NCI-H128 (cell line): Measurements from ENCODE around the gene HIC1.

Source experiments
- DNase-seq: peaks from one replicate; lab custom pipeline; 2025; ENCODE audit not compliant: unreplicated experiment; lab: John Stamatoyannopoulos, UW

The HIC1 gene

DNA sequence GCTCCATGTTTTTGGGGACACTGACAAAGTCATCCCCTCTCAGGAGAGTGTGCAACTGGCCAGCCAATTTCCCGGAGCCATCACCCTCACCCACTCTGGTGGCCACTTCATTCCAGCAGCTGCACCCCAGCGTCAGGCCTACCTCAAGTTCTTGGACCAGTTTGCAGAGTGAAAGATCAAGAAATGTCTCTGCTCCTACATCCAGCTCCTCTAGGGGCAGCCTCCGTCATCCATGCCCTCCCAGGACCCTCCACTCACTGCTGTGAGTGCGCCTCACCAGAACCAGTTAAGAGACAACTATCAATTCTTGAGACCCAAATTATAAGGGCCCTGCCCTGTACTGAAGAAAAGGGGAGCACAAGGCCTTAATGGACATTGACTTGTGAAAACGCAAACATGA is 12.0 kb upstream of the HIC1 start:
- DNase-seq, result no peak

DNA sequence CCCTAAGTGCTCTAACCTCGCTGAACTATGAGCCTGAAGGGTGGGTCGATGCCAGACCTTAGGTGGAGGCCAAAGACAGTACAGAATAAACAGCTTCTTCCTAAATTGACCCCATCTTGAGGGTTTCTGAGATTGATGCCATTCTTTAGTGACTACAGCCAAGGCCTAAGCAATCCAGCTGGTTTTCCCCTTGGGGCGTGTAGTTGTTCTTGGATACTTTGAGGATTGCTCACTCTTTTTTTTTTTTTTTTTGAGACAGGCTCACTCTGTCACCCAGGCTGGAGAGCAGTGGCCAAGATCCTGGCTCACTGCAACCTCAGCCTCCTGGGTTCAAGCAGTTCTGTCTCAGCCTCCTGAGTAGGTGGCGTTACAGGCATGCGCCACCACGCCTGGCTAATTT is 11.1 kb upstream of the HIC1 start:
- DNase-seq, result no peak

DNA sequence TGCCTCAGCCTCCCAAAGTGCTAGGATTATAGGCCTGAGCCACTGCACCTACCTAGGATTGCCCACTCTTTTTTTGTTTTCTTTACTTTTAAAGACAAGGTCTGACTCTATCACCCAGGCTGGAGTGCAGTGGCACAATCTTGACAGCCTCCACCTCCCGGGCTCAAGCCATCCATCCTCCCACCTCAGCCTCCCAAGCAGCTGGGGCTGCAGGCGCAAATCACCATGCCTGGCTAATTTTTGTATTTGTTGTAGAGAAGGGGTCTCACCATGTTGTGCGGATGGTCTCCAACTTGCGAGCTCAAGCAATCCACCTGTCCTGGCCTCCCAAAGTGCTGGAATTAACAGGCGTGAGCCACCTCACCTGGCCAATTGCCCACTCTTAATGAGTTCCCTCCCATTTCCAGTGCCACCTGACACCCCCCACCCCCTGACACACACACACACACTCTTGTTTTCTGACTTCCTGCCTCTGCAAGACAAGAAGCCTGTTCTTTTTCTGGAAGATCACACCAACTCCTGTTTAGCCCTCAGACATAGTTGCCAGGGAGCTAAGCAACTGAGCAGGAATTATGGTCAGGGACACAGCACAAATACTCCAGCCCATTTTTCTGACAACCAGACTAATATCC is 10.5 kb upstream of the HIC1 start:
- DNase-seq, result no peak

DNA sequence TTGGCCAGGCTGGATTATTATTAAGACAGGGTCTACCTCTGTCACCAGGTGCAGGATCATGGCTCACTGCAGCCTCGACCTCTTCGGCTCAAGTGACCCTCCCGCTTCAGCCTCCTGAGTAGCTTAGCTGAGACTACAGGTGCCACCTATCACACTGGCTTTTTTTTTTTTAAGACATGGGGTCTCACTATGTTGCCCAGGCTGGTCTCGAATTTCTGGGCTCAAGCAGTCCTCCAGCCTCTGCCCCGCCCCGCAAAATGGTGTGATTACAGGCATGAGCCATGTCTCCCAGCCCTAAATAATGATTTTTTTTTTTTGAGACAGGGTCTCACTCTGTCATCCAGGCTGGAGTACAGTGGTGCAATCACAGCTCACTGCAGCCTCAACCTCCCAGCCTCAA is 7.3 kb upstream of the HIC1 start:
- no peak for DNase-seq

DNA sequence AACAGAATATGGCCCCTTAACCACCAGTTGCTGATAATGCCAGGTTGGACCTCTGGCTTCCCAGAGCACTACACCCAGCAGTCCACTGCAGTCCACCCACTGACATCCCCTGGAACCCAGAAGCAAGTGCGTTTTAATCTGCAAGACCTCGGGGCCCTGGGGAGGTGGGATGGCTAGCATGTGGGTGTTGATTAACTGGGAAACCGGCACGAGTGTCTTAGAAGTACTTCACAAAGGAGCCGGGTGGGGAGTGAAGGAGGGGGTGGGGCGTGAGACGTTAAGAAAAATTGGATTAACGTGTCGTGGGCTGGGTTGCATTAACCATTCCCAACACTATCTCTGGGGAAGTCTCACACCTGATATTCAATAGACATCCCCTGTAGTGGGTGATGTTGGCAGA is 6.1 kb upstream of the HIC1 start:
- no peak for DNase-seq

DNA sequence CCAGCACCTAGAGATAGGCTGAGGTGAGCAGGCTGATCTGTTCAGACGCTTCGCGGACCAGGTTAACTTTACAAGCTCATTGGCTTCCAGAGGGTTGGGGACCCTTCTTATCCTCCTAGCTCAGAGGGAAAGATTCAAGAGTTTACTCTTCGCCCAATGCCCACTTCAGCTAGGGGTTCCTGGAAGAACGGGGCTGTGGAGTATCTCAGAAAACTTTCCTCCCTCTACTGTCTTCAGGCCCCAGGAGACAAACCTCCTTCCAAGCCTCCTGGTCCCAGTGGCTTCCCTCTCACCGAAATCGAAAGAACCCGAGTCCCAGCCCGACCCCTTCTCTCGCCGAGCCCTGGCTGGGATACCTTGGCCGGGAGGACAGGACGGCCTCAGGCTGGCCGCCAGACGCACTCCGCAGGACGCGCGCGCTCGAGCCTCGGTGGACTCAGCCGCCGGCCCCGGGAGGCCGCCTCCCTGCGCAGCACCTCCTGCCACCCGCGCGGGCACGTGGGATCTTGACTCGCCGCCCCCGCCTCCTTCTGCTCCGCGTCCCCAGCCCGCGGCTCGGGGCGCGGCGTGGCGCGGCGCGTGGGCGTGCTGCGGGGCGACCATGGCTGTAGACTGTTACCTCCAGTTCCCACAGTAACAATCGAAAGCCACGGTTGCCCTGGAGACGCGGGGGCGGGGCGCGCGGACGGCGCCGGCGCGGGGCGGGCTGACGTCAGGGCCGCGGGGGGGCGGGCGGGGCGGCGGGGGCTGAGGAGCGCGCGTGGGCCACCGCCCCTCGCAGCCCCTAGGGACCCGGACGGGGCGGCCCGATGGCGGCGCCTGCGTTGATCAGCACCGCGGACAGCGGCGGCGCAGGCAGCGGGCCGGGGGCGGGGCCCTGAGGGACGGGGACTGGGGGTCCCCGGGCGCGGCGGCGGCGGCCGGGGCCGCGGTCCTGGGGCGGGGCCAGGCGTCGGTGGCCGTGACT is 5.3 kb upstream of the HIC1 start:
- DNase-seq, result peak; percentile 26

DNA sequence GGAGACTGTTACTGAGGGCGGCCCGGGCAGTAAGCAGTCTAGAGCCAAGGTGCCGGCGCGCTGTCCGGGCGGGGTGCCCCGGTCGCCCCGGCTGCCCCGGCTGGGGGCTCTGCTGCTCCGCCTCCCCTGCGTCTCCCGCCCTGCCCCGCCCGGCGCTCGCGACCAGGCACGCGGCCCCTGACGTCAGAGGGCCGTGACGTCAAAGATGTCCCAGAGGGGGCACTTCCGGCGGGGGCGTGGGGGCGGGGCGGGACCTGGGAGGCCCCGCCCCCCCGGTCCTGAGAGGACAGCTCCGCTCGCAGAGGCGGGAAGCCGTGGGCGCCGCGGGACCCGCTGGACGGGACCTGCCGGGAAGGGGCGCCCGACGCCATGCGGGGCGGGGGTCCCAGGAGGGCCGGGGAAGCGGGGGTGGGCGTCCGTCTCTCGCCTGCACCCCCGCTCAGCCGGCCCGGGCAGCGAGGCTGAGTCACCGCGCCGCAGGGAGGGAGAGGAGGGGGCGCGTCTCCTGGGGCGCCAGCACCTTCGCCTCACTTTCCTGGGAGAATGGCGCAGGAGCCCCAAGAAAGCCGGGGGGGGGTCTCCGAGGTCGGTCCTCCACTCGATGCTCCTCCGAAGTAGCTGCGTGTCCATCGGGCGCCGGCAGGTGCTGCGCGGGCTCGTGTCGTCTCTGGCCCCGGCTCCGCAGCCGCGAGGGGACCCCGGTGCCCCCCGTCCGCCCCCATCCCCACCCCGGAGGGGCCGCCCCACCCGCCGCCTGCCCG is 4.4 kb upstream of the HIC1 start:
- peak; percentile 16 for DNase-seq

DNA sequence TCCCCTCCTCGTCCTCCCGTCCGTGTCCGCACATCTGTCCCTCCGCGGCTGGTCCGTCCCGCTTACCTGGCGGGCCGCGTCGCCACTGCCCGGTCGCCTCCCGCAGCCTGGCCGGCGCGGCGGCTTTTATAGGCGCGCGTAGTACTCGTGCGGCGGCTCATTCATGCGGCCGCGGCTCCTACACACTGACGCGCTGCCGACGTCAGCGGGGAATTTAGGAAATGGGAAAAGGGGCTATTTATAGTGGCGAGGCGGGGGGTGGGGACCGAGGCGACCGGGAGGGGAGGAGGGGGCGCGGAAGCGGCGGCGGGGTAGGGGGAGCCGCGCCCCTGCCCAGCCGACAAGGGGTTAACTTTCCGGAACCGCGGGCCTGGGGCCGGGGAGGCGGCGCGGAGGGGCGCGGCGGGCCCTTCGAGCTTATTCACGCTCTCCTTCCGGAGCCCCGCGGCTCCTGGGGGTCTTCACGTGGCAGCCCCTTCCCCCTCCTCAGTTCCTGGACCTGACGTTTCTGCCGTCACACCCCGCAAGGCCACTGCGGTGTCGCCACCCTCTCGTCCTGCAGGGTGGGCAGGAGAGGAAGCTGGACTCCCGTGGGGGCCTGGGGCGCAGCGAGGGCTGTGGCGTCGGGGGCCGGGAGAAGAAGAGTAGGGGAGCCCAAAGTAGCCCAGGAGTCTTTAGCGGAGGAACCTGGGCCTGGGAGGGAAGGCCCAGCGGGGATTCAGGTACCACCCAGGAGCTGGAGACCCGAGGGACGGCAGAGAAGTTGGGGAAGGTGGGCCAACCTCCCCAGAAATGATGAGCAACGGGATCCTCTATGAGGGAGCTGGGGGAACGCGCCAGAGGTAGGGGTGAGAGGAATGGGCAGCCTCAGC is 3.6 kb upstream of the HIC1 start:
- no peak for DNase-seq

DNA sequence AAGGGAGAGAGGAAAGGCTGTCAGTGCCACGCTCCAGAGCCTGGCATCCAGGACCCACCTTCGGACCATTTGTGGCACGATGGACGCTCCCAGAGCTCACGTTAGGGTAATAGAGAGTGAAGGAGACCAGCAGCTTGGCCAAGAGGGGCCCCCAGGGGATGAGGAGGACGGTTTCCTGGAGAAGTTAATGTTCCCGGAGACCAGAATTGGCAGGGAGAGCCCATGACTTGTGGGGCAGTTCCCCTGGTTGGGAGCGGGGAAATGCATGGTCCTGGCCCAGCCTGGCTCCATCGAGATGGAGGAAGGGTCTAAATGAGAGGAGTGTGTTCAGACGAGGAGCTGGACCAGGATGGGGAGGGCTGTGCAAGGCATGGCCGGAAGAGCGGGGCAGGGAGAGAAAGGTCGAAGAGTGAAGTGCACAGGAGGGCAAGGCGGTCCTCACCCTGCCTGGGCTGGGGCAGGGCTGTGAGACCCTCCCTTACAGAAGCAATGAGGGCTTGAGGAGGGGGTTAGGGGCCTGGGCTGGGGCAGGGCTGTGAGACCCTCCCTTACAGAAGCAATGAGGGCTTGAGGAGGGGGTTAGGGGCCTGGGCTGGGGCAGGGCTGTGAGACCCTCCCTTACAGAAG is 2.9 kb upstream of the HIC1 start:
- DNase-seq, result no peak

DNA sequence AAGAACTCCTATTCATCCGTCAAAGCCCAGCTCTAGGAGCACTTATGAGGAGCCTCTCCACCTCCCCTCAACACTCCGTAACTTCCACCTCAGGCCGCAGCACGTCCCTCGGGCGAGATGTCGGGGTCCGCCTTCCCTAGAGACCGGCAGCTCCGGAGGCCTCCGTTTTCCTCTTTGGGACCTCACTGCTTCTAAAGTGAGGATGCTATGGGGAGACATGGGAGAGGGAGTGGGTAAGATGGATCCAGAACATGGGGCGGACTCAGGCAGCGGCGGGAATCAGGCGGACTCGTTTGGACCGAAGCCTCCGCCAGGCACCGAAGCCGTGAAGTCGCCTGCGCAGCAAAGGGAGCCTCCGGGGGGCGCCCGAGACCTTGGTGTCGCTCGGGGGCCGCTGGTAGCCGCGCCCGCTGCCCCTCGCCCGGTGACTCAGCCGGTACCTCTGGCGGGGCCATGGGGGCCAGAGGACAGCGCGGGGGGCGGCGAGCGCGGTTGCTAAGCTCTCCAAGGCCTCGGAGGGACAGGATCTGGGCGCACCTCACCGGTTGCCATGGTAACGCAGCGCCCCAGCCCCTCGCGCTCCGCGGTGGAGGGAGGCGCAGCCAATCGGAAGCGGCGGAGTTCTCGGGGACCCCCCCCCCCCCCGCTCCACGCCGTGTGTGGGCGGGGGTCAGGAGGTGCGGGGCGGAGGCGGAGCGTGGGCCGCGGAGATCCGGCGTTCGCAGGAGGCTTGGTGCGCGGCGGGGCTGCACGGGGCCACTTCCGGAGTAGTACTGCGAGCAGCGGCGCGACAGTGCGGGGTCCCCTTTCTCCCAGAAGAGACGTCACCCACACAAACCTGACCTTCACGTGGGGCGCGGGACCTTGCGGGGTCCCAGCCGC is 1.3 kb upstream of the HIC1 start:
- peak; percentile 17 for DNase-seq

DNA sequence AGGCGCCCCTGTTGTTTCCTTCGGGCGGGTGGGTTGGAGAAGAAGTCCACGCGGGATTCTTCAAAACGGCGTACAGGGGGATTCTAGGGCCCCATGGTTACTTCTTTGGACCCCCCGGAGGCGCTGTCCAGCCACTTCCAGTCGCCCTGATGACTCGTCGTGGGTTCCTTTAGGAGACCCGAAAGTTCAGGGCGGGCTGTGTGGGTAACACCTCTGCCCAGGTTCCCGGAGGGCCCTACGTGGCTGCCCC is 716 bp upstream of the HIC1 start:
- no peak for DNase-seq

DNA sequence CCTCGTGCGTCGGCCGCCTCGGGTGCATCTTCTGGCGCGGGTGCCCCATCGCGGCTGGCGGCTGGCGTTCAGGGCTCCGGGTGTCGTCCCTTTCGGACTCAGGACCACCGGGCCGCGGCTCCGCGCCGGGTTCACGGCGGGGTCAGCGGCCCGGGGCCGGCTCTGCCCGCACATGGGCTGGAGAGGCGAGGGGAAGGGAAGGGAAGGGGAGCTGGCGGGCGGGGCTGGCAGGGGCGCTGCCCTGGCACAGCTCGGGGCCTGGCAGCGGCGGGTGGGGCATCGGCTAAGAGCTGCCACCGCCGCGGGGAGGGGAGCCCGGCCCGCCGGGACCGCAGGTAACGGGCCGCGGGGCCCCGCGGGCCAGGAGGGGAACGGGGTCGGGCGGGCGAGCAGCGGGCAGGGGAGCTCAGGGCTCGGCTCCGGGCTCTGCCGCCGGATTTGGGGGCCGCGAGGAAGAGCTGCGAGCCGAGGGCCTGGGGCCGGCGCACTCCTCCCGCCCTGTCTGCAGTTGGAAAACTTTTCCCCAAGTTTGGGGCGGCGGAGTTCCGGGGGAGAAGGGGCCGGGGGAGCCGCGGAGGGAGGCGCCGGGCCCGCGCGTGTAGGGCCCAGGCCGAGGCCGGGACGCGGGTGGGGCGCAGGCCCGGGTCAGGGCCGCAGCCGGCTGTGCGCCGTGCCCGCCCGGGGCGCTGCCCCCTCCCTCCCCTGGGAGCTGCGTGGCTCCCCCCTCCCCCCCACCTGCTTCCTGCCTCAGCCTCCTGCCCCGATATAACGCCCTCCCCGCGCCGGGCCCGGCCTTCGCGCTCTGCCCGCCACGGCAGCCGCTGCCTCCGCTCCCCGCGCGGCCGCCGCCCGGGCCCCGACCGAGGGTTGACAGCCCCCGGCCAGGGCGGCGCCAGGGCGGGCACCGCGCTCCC is 646 bp downstream of the HIC1 start:
- no peak for DNase-seq

DNA sequence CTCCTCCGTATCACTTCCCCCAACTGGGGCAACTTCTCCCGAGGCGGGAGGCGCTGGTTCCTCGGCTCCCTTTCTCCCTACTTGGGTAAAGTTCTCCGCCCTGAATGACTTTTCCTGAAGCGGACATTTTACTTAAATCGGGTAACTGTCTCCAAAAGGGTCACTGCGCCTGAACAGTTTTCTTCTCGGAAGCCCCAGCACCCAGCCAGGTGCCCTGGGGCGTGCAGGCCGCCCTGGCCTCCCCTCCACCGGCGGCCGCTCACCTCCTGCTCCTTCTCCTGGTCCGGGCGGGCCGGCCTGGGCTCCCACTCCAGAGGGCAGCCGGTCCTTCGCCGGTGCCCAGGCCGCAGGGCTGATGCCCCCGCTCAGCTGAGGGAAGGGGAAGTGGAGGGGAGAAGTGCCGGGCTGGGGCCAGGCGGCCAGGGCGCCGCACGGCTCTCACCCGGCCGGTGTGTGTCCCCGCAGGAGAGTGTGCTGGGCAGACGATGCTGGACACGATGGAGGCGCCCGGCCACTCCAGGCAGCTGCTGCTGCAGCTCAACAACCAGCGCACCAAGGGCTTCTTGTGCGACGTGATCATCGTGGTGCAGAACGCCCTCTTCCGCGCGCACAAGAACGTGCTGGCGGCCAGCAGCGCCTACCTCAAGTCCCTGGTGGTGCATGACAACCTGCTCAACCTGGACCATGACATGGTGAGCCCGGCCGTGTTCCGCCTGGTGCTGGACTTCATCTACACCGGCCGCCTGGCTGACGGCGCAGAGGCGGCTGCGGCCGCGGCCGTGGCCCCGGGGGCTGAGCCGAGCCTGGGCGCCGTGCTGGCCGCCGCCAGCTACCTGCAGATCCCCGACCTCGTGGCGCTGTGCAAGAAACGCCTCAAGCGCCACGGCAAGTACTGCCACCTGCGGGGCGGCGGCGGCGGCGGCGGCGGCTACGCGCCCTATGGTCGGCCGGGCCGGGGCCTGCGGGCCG is 1.6 kb downstream of the HIC1 start:
- DNase-seq, result no peak

DNA sequence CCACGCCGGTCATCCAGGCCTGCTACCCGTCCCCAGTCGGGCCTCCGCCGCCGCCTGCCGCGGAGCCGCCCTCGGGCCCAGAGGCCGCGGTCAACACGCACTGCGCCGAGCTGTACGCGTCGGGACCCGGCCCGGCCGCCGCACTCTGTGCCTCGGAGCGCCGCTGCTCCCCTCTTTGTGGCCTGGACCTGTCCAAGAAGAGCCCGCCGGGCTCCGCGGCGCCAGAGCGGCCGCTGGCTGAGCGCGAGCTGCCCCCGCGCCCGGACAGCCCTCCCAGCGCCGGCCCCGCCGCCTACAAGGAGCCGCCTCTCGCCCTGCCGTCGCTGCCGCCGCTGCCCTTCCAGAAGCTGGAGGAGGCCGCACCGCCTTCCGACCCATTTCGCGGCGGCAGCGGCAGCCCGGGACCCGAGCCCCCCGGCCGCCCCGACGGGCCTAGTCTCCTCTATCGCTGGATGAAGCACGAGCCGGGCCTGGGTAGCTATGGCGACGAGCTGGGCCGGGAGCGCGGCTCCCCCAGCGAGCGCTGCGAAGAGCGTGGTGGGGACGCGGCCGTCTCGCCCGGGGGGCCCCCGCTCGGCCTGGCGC is 2.4 kb downstream of the HIC1 start:
- DNase-seq, result no peak

DNA sequence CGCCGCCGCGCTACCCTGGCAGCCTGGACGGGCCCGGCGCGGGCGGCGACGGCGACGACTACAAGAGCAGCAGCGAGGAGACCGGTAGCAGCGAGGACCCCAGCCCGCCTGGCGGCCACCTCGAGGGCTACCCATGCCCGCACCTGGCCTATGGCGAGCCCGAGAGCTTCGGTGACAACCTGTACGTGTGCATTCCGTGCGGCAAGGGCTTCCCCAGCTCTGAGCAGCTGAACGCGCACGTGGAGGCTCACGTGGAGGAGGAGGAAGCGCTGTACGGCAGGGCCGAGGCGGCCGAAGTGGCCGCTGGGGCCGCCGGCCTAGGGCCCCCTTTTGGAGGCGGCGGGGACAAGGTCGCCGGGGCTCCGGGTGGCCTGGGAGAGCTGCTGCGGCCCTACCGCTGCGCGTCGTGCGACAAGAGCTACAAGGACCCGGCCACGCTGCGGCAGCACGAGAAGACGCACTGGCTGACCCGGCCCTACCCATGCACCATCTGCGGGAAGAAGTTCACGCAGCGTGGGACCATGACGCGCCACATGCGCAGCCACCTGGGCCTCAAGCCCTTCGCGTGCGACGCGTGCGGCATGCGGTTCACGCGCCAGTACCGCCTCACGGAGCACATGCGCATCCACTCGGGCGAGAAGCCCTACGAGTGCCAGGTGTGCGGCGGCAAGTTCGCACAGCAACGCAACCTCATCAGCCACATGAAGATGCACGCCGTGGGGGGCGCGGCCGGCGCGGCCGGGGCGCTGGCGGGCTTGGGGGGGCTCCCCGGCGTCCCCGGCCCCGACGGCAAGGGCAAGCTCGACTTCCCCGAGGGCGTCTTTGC is 3.1 kb downstream of the HIC1 start:
- no peak for DNase-seq
